Activated naive CD8-positive, alpha-beta T cell treated with anti-CD3 and anti-CD28 coated beads, Interleukin-2, amount 50 U/mL, for 24 hours (primary cell): ENCODE data around the gene PRR3.
"Not testable (repeated sequence)": the region's sequence is repeated elsewhere in the genome, so short reads cannot be mapped to it uniquely, and the experiment has no call there.

Source experiments
- ATAC-seq: fragments of 150-1000 bp; cut with Tn5 transposase; one replicate; pipeline ENCODE4 v1.10.0; 2021
- DNase-seq: peaks from one replicate; pipeline ENCODE4 v3.0.0; 2021
- H3K27ac Mint-ChIP-seq: one replicate; pipeline ENCODE4 v1.8.0; 2021; ENCODE audit warnings: mild to moderate bottlenecking, mixed read lengths
- H3K27me3 Mint-ChIP-seq: one replicate; pipeline ENCODE4 v1.8.0; 2021; ENCODE audit warnings: mixed read lengths
- H3K36me3 Mint-ChIP-seq: one replicate; pipeline ENCODE4 v1.8.0; 2021; ENCODE audit warnings: low read depth, mixed read lengths
- H3K4me1 Mint-ChIP-seq: one replicate; pipeline ENCODE4 v1.8.0; 2021; ENCODE audit warnings: mixed read lengths
- H3K4me3 Mint-ChIP-seq: one replicate; pipeline ENCODE4 v1.8.0; 2021; ENCODE audit warnings: mild to moderate bottlenecking, moderate library complexity, mixed read lengths
- H3K9me3 Mint-ChIP-seq: one replicate; pipeline ENCODE4 v1.8.0; 2021; ENCODE audit warnings: mixed read lengths

Gene PRR3

DNA sequence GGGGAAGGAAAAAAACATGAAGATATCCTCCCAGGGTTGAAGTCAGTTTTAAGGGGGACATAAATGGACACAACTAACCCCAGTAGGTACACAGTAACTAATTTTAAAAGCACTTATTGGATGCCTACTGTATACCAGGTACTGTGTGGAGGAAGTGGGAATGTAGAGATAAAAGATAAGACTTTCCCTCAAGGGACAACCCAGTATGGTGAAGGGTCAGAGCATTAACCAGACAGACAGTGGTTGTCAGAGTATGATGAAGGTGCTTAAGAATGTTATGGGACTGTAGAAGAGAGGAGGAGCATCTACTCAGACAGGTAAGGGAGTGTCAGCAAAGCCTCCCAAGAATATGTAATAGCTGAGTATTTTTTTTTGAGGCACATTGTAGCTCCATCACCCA lies 15.1 kb downstream of the PRR3 start:
- no peak for ATAC-seq
- DNase-seq: no peak

DNA sequence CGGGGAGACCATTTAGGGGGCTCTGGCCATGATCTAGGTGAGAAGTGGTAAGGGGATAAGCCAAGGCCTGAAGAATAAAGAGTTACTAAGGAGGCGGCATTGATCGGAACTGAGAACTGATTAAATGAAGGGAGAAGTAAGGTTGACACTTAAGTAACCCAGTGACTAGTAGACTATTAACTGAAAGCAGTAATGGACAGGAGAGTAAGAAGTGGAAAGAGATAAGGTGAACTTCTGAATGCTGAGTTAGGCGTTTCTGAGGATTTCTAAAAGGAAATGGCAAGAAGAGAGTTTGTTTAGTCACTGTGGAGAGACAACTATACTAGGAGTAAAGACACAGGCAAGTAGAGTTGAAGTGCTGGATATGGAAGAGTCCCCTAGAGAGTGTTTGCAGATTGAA lies 16.0 kb downstream of the PRR3 start:
- peaks cover 45% of the 10 kb centered on the region for H3K36me3 Mint-ChIP-seq
- no peak for DNase-seq
- H3K4me1 Mint-ChIP-seq: peaks cover 80% of the 10 kb centered on the region
- no peaks in the 10 kb centered on the region for H3K27me3 Mint-ChIP-seq
- peak overlapping the region; percentile 34 for H3K27ac Mint-ChIP-seq
- H3K4me3 Mint-ChIP-seq: peak overlapping the region; percentile 91
- H3K9me3 Mint-ChIP-seq: no peaks in the 10 kb centered on the region
- ATAC-seq: no peak

More for the DNA sequence above, 15.1 kb downstream of the PRR3 start:
- Mint-ChIP-seq H3K36me3 (peaks cover 36% of the 10 kb centered on the region), H3K4me1 (peaks cover 77% of the 10 kb centered on the region), H3K27ac (peak overlapping the region; percentile 98), H3K9me3 (no peaks in the 10 kb centered on the region), H3K27me3 (no peaks in the 10 kb centered on the region), H3K4me3 (peak overlapping the region; percentile 91)

DNA sequence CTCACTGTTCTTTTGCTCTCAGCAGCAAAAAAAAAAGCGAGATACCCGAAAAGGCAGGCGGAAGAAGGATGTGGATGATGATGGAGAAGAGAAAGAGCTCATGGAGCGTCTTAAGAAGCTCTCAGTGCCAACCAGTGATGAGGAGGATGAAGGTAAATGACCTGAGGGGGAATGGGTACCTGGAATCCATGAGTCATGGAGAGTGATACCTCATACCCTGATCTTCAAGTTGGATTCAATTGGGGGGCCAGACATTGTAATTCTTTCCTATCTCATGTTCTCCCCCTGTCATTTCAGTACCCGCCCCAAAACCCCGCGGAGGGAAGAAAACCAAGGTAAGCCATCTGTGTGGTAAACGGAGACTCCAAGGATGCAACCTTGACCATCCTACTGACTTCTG lies 21.0 kb downstream of the PRR3 start:
- H3K36me3 Mint-ChIP-seq: peaks cover 71% of the 10 kb centered on the region
- H3K27ac Mint-ChIP-seq: peak overlapping the region; percentile 82
- no peak overlapping the region for H3K4me3 Mint-ChIP-seq
- no peaks in the 10 kb centered on the region for H3K9me3 Mint-ChIP-seq
- DNase-seq: no peak
- peak; percentile 61 for ATAC-seq
- peaks cover 43% of the 10 kb centered on the region for H3K4me1 Mint-ChIP-seq
- no peaks in the 10 kb centered on the region for H3K27me3 Mint-ChIP-seq

DNA sequence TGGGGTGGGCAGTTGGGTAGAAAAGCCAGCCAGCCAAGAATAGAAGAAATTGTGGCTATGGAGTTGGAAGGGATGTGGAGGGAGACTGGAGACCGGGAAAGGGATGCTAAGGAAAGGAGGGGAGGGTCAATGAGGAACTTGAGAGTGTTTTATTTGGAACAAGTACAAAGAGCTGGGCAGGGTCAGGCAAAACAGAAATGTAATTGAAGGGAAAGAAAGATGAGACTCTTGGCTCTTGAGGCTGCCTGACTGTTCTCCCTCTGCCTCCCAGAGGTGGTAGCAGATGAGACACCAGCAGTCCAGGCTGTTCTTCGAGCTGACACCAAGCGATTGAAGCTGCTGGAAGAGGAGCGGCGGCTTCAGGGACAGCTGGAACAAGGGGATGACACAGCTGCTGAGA lies 26.8 kb downstream of the PRR3 start:
- H3K27ac Mint-ChIP-seq: no peak overlapping the region
- H3K9me3 Mint-ChIP-seq: no peaks in the 10 kb centered on the region
- peaks cover 72% of the 10 kb centered on the region for H3K36me3 Mint-ChIP-seq
- H3K4me1 Mint-ChIP-seq: peaks cover 1% of the 10 kb centered on the region
- H3K4me3 Mint-ChIP-seq: no peak overlapping the region
- ATAC-seq: no peak
- no peaks in the 10 kb centered on the region for H3K27me3 Mint-ChIP-seq
- DNase-seq: no peak

DNA sequence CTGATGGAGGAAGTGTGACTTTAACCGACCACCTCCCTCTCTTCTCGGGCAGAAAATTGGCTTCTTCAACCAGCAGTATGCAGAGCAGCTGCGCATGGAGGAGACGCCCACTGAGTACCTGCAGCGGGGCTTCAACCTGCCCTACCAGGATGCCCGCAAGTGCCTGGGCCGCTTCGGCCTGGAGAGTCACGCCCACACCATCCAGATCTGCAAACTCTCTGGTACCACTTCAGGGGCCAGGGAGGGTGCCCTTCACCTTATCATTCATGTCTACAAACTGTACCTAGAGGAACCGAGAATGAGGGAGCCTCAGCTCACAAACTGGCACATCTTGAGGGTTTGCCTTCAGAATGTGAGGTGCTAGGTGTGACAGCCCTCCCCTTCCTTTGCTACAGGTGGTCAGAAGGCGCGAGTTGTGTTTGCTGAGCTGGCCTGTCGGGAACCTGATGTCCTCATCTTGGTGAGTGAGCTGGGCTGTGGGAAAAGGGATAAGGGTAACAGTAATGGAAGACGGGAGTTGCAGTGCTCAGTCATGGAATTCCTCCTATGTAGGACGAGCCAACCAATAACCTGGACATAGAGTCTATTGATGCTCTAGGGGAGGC lies 32.8 kb downstream of the PRR3 start:
- no peak for DNase-seq
- Mint-ChIP-seq H3K4me1 (peaks cover 2% of the 10 kb centered on the region), H3K4me3 (no peak overlapping the region), H3K9me3 (no peaks in the 10 kb centered on the region), H3K36me3 (peaks cover 62% of the 10 kb centered on the region), H3K27me3 (no peaks in the 10 kb centered on the region), H3K27ac (no peak overlapping the region)
- ATAC-seq: no peak

DNA sequence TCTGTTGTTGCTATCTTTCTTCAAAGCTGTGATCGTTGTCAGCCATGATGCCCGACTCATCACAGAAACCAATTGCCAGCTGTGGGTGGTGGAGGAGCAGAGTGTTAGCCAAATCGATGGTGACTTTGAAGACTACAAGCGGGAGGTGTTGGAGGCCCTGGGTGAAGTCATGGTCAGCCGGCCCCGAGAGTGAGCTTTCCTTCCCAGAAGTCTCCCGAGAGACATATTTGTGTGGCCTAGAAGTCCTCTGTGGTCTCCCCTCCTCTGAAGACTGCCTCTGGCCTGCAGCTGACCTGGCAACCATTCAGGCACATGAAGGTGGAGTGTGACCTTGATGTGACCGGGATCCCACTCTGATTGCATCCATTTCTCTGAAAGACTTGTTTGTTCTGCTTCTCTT lies 33.4 kb downstream of the PRR3 start:
- ATAC-seq: no peak
- no peak for DNase-seq
- Mint-ChIP-seq H3K27ac (peak overlapping the region; percentile 28), H3K36me3 (peaks cover 59% of the 10 kb centered on the region), H3K27me3 (no peaks in the 10 kb centered on the region), H3K9me3 (no peaks in the 10 kb centered on the region), H3K4me1 (peaks cover 2% of the 10 kb centered on the region), H3K4me3 (no peak overlapping the region)

DNA sequence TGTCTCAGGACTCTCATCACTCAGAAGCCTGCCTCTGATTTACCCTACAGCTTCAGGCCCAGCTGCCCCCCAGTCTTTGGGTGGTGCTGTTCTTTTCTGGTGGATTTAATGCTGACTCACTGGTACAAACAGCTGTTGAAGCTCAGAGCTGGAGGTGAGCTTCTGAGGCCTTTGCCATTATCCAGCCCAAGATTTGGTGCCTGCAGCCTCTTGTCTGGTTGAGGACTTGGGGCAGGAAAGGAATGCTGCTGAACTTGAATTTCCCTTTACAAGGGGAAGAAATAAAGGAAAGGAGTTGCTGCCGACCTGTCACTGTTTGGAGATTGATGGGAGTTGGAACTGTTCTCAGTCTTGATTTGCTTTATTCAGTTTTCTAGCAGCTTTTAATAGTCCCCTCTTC lies 33.9 kb downstream of the PRR3 start:
- peaks cover 2% of the 10 kb centered on the region for H3K4me1 Mint-ChIP-seq
- peak overlapping the region; percentile 28 for H3K27ac Mint-ChIP-seq

DNA sequence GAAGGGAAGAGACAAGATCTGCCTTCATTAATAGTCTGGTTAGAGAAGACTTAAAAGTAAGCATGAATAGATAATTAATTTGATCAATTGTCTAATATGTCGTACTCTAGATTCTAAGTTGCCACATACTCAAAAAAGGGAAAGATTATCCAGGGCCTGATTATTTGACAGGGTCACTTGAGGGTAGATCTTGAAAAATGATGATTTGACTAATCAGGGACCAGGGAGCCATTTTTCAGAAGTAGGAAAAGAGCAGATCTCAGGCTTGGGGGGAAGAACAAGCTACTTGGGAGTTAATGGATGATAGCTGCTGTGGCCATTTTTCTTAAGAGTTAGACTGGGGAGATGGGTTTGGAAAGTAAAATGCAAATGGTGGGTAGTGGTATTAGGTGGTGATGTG lies 35.2 kb downstream of the PRR3 start:
- H3K4me1 Mint-ChIP-seq: peaks cover 6% of the 10 kb centered on the region

More for the DNA sequence above, 33.9 kb downstream of the PRR3 start:
- H3K9me3 Mint-ChIP-seq: no peaks in the 10 kb centered on the region
- DNase-seq: no peak
- ATAC-seq: no peak
- H3K36me3 Mint-ChIP-seq: peaks cover 58% of the 10 kb centered on the region
- no peaks in the 10 kb centered on the region for H3K27me3 Mint-ChIP-seq
- no peak overlapping the region for H3K4me3 Mint-ChIP-seq

DNA sequence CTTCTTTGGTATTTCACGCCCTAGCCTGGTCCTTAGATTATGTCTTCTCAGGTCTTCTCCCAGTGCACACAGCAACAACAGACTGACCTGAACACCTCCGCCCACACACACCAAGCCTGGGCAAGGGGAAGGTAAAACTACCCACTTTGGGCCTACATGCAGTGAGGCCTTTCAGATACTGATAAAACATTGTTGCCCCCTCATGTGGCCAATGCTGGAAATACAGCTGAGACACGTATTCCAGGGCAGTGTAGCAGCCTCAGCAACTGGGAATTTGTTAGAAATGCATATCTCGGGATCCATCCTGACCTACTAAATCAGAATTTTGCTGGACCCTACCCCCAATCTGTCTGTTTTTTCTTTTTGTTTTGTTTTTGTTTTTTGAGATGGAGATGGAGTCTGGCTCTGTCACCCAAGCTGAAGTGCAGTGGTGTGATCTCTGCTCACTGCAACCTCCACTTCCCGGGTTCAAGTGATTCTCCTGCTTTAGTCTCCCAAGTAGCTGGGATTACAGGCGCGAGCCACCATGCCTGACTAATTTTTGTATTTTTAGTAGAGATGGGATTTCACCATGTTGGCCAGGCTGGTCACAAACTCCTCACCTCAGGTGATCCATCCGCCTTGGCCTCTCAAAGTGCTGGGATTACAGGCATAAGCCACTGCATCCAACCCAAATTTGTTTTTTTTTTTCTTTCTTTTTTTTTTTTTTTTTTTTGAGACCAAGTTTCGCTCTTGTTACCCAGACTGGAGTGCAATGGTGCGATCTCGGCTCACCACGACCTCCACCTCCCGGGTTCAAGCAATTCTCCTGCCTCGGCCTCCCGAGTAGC lies 40.4 kb downstream of the PRR3 start:
- H3K27me3 Mint-ChIP-seq, H3K4me3 Mint-ChIP-seq, H3K9me3 Mint-ChIP-seq: not testable (repeated sequence)
- Mint-ChIP-seq H3K36me3 (peaks cover 38% of the 10 kb centered on the region), H3K4me1 (peaks cover 11% of the 10 kb centered on the region), H3K27ac (peak overlapping the region; percentile 2)
- peak; percentile 83 for DNase-seq
- ATAC-seq: peak; percentile 85

More for the DNA sequence above, 35.2 kb downstream of the PRR3 start:
- Mint-ChIP-seq H3K9me3 (no peaks in the 10 kb centered on the region), H3K36me3 (peaks cover 53% of the 10 kb centered on the region), H3K27me3 (no peaks in the 10 kb centered on the region), H3K27ac (peak overlapping the region; percentile 34), H3K4me3 (no peak overlapping the region)
- no peak for DNase-seq
- ATAC-seq: no peak

DNA sequence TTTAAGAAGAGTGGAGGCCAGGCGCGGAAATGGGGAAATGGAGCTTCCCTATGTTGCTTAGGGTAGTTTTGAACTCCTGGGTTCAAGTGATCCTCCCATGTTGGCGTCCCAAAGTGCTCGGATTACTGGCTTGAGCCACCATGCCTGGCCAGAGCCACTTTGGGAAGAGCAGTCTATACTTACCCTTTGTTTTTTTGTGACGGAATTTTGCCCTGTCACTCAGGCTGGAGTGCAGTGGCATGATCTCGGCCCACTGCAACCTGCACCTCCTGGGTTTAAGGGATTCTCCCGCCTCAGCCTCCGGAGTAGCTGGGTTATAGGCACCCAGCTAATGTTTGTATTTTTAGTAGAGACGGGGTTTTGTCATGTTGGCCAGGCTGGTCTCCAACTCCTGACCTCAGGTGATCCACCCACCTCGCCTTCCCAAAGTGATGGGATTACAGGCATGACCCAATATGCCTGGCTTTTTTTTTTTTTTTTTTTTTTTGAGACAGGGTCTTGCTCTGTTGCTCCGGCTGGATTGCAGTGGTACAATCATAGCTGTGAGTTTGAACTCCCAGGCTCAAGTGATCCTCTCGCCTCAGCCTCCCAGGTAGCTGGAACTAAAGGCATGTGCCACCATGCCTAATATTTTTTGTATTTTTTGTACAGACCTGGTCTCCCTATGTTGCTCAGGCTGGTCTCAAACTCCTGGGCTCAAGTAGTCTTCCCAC lies 42.0 kb downstream of the PRR3 start:
- peaks cover 17% of the 10 kb centered on the region for H3K4me1 Mint-ChIP-seq
- H3K4me3 Mint-ChIP-seq: no peak overlapping the region
- no peak overlapping the region for H3K27ac Mint-ChIP-seq
- no peaks in the 10 kb centered on the region for H3K9me3 Mint-ChIP-seq
- H3K36me3 Mint-ChIP-seq: peaks cover 45% of the 10 kb centered on the region
- no peak for ATAC-seq
- no peak for DNase-seq
- no peaks in the 10 kb centered on the region for H3K27me3 Mint-ChIP-seq

DNA sequence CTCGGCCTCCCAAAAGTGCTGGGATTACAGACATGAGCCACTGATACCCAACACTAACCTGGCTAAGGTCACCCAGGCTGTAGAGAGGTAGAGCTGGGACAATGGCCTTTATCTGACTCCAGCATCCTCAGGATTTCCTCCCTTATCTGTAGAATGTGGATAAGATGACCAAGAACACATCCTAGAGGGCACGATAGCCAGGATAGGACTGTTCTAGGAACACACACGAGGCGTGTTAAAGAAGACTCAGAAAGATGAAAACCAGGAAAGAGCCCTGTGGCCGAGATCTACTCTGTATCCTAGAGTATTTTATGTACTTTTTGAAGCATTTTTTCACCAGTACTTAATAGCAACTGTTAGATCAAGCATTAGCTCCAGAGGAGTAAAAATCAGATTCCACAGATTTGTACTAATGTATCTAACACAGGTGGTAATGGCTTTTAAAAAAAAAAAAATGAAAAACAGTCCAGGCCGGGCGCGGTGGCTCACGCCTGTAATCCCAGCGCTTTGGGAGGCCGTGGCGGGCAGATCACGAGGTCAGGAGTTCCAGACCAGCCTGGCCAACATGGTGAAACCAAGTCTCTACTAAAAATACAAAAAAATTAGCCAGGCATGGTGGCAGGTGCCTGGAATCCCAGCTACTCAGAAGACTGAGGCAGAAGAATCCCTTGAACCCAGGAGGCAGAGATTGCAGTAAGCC lies 42.7 kb downstream of the PRR3 start:
- H3K27me3 Mint-ChIP-seq: no peaks in the 10 kb centered on the region
- H3K36me3 Mint-ChIP-seq: peaks cover 50% of the 10 kb centered on the region
- ATAC-seq: no peak

DNA sequence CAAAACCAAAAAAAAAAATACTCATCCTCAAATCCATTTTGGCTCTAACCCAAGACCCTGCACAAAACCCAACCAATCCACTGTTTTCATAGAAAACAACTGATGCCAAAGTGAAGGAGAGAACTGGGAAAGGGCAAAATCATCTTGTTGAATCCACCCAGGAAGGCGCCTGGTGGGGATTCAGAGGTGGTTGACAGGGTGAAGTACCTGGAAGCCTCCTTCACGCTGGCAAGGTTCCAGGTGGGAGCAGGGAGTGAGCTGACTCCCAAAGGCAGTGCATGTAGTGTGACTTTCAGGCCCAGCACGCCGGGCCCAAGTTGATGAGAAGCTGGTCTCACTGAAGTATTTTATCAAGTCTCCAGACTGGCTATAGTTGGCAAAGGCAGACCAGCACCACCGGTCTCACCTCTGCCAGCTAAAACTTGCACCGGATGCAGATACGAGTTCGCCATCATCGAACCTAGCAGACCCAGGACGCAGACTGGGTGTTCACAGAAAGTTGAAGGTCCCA lies 43.4 kb downstream of the PRR3 start:
- ATAC-seq: no peak
- Mint-ChIP-seq H3K4me3 (no peak overlapping the region), H3K9me3 (no peaks in the 10 kb centered on the region), H3K36me3 (peaks cover 55% of the 10 kb centered on the region), H3K27me3 (no peaks in the 10 kb centered on the region), H3K27ac (no peak overlapping the region), H3K4me1 (peaks cover 17% of the 10 kb centered on the region)
- DNase-seq: no peak

More for the DNA sequence above, 42.7 kb downstream of the PRR3 start:
- H3K4me1 Mint-ChIP-seq: peaks cover 17% of the 10 kb centered on the region
- H3K4me3 Mint-ChIP-seq: no peak overlapping the region
- no peaks in the 10 kb centered on the region for H3K9me3 Mint-ChIP-seq
- no peak for DNase-seq
- H3K27ac Mint-ChIP-seq: no peak overlapping the region

DNA sequence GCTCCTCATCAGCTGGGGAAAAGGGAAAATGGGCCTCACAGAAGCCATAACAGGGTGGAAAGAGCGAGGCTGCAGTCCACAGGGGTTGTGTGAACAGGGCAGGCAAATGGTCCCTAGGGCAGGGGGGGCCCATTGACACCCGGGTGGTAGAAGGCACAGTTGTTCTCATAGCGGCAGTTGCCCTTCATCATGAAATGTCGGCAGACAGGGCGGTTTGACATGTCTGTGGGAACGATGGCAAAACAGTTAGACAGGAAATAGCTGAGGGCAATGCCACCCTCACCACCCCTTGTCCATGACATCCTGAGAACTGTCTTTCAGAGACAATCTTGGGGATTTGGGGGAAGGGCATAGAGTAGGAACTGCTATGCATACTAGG lies 44.3 kb downstream of the PRR3 start:
- H3K4me3 Mint-ChIP-seq: no peak overlapping the region
- no peak for ATAC-seq
- DNase-seq: no peak
- H3K4me1 Mint-ChIP-seq: peaks cover 19% of the 10 kb centered on the region
- H3K27me3 Mint-ChIP-seq: no peaks in the 10 kb centered on the region
- peak overlapping the region; percentile 65 for H3K27ac Mint-ChIP-seq
- H3K9me3 Mint-ChIP-seq: no peaks in the 10 kb centered on the region
- H3K36me3 Mint-ChIP-seq: peaks cover 62% of the 10 kb centered on the region
